ENCODE measurements around the gene TPSAB1. TPM values are rescaled to one million over a fixed set of nuclear protein-coding genes. Genes with fewer than 3 reads are reported as not detected.

TPSAB1 gene
- total RNA-seq, 1 donor from 2014 or later, result not detected

- TF ChIP-seq CTCF (IDR thresholded peaks at IDR 0.05), result no peak
- Mint-ChIP-seq H3K36me3 (ENCODE audit: low read depth) (no peaks in the 10 kb centered on the region), H3K27me3 (ENCODE audit: low read depth) (peaks cover 18% of the 10 kb centered on the region), H3K9me3 (ENCODE audit: low read depth) (no peaks in the 10 kb centered on the region), H3K4me1 (ENCODE audit: low read depth) (peaks cover 3% of the 10 kb centered on the region), H3K27ac (ENCODE audit: unreplicated experiment) (no peak overlapping the region), H3K4me3 (ENCODE audit: unreplicated experiment) (no peak overlapping the region)
- DNase-seq (ENCODE audit: low spot score), result no peak
These were observed 19.7 kb downstream of the TPSAB1 start for GRCh38 chr16:1260101-1260680.

- DNase-seq (ENCODE audit: low spot score), result peak; percentile 79
- Mint-ChIP-seq H3K9me3 (ENCODE audit: low read depth) (peaks cover 1% of the 10 kb centered on the region), H3K36me3 (ENCODE audit: low read depth) (no peaks in the 10 kb centered on the region), H3K4me1 (ENCODE audit: low read depth) (peaks cover 3% of the 10 kb centered on the region), H3K27me3 (ENCODE audit: low read depth) (peaks cover 20% of the 10 kb centered on the region), H3K4me3 (ENCODE audit: unreplicated experiment) (no peak overlapping the region), H3K27ac (ENCODE audit: unreplicated experiment) (no peak overlapping the region)
- no peak for TF ChIP-seq CTCF (IDR thresholded peaks at IDR 0.05)
These were observed 20.8 kb downstream of the TPSAB1 start for GRCh38 chr16:1261131-1261892.

- TF ChIP-seq CTCF (IDR thresholded peaks at IDR 0.05), result no peak
- H3K4me1 Mint-ChIP-seq (ENCODE audit: low read depth), result peaks cover 3% of the 10 kb centered on the region
- H3K27ac Mint-ChIP-seq (ENCODE audit: unreplicated experiment), result no peak overlapping the region
- no peak overlapping the region for H3K4me3 Mint-ChIP-seq (ENCODE audit: unreplicated experiment)
- H3K9me3 Mint-ChIP-seq (ENCODE audit: low read depth), result peaks cover 3% of the 10 kb centered on the region
- H3K36me3 Mint-ChIP-seq (ENCODE audit: low read depth), result no peaks in the 10 kb centered on the region
- peaks cover 23% of the 10 kb centered on the region for H3K27me3 Mint-ChIP-seq (ENCODE audit: low read depth)
- DNase-seq (ENCODE audit: low spot score), result peak; percentile 74
These were observed 21.8 kb downstream of the TPSAB1 start for GRCh38 chr16:1262210-1262845.

GRCh38 chr16:1262846-1263221 is 22.3 kb downstream of the TPSAB1 start:
- peaks cover 3% of the 10 kb centered on the region for H3K9me3 Mint-ChIP-seq (ENCODE audit: low read depth)
- TF ChIP-seq CTCF (IDR thresholded peaks at IDR 0.05), result no peak
- peak; percentile 74 for DNase-seq (ENCODE audit: low spot score)
- peaks cover 23% of the 10 kb centered on the region for H3K27me3 Mint-ChIP-seq (ENCODE audit: low read depth)
- no peaks in the 10 kb centered on the region for H3K36me3 Mint-ChIP-seq (ENCODE audit: low read depth)
- H3K4me3 Mint-ChIP-seq (ENCODE audit: unreplicated experiment), result no peak overlapping the region
- H3K4me1 Mint-ChIP-seq (ENCODE audit: low read depth), result peaks cover 3% of the 10 kb centered on the region
- no peak overlapping the region for H3K27ac Mint-ChIP-seq (ENCODE audit: unreplicated experiment)

GRCh38 chr16:1263591-1264344 is 23.3 kb downstream of the TPSAB1 start:
- peaks cover 3% of the 10 kb centered on the region for H3K9me3 Mint-ChIP-seq (ENCODE audit: low read depth)

More at GRCh38 chr16:1263591-1264344, 23.3 kb downstream of the TPSAB1 start:
- H3K36me3 Mint-ChIP-seq (ENCODE audit: low read depth), result no peaks in the 10 kb centered on the region
- H3K27ac Mint-ChIP-seq (ENCODE audit: unreplicated experiment), result no peak overlapping the region
- H3K4me3 Mint-ChIP-seq (ENCODE audit: unreplicated experiment), result no peak overlapping the region
- DNase-seq (ENCODE audit: low spot score), result no peak
- peaks cover 3% of the 10 kb centered on the region for H3K4me1 Mint-ChIP-seq (ENCODE audit: low read depth)
- TF ChIP-seq CTCF (IDR thresholded peaks at IDR 0.05), result no peak
- H3K27me3 Mint-ChIP-seq (ENCODE audit: low read depth), result peaks cover 23% of the 10 kb centered on the region

Data from chondrocyte (in vitro differentiated cells).